HG02678 (cell line): Measurements from ENCODE around the gene VASH2.

Source experiments
- ATAC-seq: cut with Tn5 transposase; IDR thresholded peaks from one replicate; pipeline ENCODE4 v1.9.1; 2021; ENCODE audit warnings: mild to moderate bottlenecking, moderate library complexity; ENCODE audit not compliant: unreplicated experiment

Gene VASH2

DNA sequence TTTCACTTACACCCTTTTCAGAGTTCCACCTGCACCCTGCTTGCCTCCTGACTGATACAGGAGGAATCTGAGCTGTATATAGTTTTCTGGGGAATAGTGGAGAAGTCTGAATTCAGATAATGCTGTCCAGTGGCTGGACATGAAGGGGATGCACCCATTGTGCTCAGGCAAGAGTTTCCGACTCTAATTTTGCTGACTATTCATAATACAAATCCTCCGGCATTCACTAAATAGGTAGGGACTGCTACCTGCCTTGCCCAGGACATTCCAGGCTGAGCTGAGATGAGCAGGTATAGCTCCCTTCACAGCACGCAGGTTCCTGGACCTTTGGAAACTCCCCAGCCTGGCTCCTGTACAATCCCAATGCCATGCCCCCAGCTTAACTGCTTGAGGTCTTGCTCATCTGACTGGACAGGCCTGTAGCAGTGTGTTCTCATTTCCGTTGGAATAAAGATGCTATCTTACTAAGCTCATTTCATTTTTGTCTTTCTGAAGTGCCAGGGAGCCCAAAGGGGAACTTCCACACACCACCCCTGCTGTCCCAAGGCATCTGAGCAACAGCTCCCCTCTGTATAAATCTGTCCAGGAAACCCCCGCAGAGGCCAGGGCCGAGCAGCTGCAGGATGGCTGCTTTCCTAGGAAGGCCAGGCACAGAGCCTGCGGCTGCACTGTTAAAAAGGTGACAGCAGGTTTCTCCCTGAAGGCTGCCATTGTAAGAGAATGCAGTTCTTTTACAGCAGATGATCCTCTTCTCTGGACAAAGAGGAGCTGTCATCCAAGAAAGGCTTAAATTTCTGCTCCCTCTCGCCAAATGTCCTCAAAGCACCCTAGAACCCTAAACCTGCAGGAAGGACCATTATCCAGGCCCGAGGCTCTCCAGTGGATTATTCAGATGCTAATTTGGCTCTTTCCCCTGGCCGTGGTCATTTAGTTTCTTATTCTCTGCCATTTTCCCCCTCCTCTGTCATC is 21.7 kb upstream of the VASH2 start:
- ATAC-seq, result peak; percentile 84

GRCh38 chr1:212930986-212931678 is 19.2 kb upstream of the VASH2 start:
- ATAC-seq, result no peak

DNA sequence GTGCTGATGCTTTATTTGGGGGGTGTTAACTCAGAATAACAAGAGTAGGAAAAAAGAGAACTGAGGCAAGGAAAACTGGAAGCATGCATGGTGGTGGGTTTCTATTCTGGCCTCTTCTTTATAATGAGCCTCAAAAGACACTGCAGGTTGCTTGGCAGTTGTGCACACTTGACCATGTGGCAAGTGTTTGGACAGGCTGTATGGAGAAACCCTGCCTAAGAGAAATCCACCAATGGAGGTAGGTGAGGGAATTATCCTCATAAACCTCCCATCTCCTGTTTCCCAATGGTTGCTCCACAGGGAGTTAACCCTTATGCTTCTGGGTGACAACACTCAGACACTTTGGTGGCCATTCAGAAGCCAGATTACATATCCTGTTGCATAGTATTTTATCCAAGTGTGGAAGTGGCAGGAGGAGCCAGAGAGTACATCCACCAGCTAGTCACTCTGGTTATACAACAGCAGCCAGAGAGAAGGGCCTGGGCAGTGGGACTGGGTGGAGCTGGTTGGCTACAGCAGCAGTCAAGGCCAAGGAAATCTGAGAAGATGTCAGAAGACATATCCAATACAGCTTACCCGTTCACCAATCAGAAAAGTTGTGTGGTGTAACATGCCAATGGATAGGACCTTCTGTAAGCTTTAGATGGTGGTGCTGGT is 16.4 kb upstream of the VASH2 start:
- ATAC-seq, result no peak

- ATAC-seq, result no peak
Measured at GRCh38 chr1:212935387-212935981, 14.9 kb upstream of the VASH2 start.

- ATAC-seq, result no peak
Measured at GRCh38 chr1:212937034-212937433, 13.3 kb upstream of the VASH2 start.

- no peak for ATAC-seq
Measured at GRCh38 chr1:212938846-212939245, 11.5 kb upstream of the VASH2 start.

DNA sequence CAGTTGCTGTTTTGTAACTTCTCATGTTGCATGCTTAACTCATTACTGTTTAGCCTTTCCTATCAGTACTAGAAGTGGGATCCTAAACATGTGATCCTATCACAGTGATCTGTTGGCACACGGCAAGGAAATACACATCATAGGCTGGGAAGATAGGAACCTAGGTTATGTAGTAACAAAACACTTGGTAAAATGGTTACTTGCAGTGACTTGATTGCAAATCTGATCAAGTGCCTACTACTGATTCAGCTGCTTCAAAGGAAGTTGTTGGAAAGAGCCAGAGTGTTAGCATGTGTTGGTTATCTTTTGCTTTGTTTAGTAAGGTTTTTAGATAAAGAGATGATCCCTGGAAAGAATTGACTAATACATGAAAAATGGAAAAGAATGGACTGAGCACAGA is 8.9 kb upstream of the VASH2 start:
- ATAC-seq, result no peak

DNA sequence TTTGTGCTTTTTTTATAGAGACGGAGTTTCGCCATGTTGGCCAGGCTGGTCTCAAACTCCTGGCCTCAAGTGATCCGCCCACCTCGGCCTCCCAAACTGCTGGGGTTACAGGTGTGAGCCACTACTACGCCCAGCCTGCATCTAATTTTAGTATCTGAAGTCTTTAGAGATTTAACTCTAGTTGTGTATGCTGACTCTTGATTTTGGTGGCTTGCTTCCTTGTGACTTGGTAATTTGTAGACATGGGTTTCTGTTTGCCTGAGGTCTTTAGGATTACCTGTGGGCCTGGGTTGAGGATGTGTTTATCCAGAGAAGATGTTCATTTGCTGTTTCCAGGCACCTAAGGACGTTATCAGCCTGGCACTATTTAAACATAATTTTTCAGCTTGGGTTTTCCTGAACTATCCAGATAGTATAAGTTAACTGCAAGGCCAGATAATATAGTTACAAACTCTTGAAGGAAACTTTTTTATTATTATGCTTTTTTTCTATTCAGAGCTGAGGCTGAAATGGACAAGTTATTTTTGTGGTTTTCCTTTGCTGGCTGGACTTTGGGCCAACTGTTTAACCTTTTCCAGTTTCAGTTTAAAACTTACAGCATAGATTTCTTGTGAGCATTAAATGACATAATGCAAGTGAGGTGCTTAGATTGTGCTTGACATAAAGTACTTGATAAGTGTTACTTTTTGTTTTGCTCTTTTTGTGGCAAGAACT is 7.5 kb upstream of the VASH2 start:
- no peak for ATAC-seq

DNA sequence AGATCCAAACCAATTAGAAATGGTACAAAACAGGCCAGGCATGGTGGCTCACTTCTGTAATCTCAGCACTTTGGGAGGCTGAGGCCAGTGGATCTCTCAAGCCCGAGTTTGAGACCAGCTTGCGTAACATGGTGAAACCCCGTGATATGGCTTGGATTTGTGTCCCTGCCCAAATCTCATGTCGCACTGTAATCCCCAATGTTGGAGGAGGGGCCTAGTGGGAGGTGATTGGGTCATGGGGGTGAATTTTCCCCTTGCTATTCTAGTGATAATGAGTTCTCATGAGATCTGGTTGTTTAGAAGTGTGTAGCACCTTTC is 7.0 kb upstream of the VASH2 start:
- ATAC-seq, result no peak

GRCh38 chr1:212944229-212944901 is 6.0 kb upstream of the VASH2 start:
- ATAC-seq, result peak; percentile 68

DNA sequence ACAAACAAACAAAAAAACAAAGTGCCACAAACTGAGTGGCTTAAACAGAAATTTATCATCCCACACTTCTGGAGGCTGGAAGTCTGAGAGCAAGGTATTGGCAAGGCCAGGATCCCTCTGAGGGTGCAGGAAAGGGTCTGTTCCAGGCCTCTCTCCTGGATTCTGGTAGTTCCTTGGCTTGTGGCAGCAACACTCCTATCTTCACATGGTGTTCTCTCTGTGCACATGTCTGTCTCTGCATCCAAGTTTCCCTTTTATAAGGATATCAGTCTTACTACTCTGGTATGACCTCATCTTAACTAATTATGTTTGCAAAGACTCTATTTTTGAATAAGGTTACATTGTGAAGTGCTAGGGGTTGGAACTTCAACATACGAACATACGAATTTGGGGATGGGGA is 5.3 kb upstream of the VASH2 start:
- no peak for ATAC-seq

- ATAC-seq, result no peak
Measured at GRCh38 chr1:212945463-212946160, 4.7 kb upstream of the VASH2 start.

GRCh38 chr1:212946872-212947271 is 3.5 kb upstream of the VASH2 start:
- no peak for ATAC-seq

- ATAC-seq, result no peak
Measured at GRCh38 chr1:212949771-212950170, 570 bp upstream of the VASH2 start.

- no peak for ATAC-seq
Measured at GRCh38 chr1:212951126-212951946, 995 bp downstream of the VASH2 start.

DNA sequence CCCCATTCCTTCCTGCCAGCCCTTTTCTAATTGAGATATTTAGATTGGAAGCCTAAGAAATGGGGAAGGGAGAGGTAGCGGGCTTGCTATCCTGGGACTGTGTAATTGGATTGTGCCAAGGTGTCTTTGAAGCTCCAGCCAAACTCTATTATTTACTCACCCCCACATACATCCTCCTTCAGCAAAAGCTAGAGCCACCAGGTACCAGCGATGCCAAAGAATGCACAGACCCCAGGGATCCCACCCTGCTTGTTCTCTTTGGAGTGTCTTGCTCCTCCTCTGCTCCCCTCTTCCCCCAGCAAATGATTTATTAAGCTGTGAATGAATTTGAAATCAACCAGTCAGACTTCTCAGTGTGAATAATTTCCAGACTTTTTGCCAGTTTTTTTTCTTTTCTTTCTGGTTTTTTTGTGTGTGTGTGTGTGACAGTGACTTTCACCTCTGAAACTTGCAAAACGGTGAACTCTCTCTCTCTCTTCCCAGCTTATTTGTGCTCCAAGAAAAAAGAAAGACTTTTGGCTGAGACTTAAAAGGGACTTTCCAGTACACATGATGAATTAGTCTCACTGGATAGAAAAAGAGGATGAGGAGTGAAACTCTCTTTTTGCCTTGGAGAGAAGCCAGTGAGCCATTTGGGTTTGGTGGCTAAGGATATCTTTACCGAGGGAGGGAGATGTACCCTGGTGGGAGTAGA is 1.8 kb downstream of the VASH2 start:
- ATAC-seq, result no peak

GRCh38 chr1:212952641-212952976 is 2.3 kb downstream of the VASH2 start:
- no peak for ATAC-seq

DNA sequence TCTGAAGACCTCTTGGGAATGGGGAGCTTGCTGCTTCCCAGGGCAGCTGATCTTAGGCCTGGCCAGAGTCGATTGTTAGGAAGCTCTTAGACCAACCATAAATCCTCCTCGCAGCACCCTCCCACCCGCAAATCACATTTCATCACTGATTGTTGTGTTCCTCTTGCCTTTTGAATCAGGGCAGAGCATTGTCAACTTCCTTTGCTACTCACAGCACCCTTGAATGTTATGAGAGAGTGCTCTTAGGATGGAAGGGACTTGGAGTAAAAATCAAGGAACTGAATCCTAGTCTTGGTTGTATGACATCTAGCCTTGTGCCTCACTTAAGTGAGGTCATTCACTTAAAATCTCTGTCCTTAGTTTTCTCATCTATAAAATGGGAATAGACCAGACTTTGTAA is 3.0 kb downstream of the VASH2 start:
- ATAC-seq, result no peak
